ENCODE results near the gene UTS2R.

Gene UTS2R

DNA sequence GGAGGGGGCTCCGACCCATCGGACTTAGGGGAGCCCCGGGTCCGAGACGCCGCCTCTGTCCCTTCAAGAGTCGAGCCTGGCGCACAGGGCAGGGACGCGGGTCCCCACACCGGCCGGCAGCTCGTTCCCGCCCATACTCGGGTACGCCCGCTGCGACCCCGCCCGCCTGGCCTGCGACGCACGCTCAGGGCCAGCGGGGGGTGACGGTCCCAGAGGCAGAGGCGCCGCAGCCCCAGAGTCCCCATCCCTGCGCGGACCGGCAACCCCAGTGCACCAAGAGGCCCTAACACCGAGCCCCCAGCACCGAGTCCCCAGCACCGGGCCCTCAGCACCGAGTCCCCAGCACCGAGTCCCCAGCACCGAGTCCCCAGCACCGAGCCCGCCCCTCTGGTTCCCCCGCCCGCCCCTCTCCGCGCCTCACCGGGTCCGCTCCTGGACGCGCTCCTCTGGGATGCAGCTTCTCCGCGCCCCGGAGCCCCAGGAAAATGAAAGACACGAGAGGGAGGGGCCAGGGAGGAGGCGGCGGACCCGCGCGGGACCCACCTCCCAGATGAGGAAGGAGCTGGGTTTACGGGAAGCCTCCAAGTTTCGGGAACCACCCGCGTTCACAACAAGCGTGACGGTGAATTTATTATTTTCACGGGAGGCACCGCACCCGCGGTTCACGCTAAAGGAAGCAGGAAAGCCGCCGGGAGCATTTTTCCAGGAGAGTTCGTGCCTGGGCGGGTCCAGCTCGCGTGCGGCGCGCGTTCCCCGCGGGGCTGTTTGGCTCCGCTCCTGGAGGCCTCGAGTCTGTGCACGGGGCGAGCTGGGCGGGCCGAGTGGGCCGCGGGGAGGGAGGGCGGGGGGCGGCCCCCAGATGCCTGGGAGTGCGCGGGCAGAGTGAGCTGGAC lies 38.0 kb upstream of the UTS2R start, which contains the start of gene SECTM1 (continued):
- no peak for TF ChIP-seq GFI1B (tag by site-specific recombination; IDR thresholded peaks at IDR 0.05)
- no peak for TF ChIP-seq ZNF843 (tag by site-specific recombination; IDR thresholded peaks at IDR 0.05)
- TF ChIP-seq ZNF677 (tag by site-specific recombination; IDR thresholded peaks at IDR 0.05), result no peak
- TF ChIP-seq, protein P1, sequence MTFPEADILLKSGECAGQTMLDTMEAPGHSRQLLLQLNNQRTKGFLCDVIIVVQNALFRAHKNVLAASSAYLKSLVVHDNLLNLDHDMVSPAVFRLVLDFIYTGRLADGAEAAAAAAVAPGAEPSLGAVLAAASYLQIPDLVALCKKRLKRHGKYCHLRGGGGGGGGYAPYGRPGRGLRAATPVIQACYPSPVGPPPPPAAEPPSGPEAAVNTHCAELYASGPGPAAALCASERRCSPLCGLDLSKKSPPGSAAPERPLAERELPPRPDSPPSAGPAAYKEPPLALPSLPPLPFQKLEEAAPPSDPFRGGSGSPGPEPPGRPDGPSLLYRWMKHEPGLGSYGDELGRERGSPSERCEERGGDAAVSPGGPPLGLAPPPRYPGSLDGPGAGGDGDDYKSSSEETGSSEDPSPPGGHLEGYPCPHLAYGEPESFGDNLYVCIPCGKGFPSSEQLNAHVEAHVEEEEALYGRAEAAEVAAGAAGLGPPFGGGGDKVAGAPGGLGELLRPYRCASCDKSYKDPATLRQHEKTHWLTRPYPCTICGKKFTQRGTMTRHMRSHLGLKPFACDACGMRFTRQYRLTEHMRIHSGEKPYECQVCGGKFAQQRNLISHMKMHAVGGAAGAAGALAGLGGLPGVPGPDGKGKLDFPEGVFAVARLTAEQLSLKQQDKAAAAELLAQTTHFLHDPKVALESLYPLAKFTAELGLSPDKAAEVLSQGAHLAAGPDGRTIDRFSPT (tag by site-specific recombination; IDR thresholded peaks at IDR 0.05), result no peak
- TF ChIP-seq, protein P2, sequence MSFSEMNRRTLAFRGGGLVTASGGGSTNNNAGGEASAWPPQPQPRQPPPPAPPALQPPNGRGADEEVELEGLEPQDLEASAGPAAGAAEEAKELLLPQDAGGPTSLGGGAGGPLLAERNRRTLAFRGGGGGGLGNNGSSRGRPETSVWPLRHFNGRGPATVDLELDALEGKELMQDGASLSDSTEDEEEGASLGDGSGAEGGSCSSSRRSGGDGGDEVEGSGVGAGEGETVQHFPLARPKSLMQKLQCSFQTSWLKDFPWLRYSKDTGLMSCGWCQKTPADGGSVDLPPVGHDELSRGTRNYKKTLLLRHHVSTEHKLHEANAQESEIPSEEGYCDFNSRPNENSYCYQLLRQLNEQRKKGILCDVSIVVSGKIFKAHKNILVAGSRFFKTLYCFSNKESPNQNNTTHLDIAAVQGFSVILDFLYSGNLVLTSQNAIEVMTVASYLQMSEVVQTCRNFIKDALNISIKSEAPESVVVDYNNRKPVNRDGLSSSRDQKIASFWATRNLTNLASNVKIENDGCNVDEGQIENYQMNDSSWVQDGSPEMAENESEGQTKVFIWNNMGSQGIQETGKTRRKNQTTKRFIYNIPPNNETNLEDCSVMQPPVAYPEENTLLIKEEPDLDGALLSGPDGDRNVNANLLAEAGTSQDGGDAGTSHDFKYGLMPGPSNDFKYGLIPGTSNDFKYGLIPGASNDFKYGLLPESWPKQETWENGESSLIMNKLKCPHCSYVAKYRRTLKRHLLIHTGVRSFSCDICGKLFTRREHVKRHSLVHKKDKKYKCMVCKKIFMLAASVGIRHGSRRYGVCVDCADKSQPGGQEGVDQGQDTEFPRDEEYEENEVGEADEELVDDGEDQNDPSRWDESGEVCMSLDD (tag by site-specific recombination; IDR thresholded peaks at IDR 0.05), result no peak
- no peak for TF ChIP-seq GLI4 (tag by site-specific recombination; IDR thresholded peaks at IDR 0.05)
- TF ChIP-seq ZBTB20 (tag by site-specific recombination; IDR thresholded peaks at IDR 0.05), result no peak
- TF ChIP-seq ZNF174 (tag by site-specific recombination; IDR thresholded peaks at IDR 0.05), result no peak
- no peak for TF ChIP-seq ZNF48 (tag by site-specific recombination; IDR thresholded peaks at IDR 0.05)
- TF ChIP-seq ZNF777 (tag by site-specific recombination; IDR thresholded peaks at IDR 0.05; ENCODE audit: borderline replicate concordance), result no peak
- TF ChIP-seq, protein P3, sequence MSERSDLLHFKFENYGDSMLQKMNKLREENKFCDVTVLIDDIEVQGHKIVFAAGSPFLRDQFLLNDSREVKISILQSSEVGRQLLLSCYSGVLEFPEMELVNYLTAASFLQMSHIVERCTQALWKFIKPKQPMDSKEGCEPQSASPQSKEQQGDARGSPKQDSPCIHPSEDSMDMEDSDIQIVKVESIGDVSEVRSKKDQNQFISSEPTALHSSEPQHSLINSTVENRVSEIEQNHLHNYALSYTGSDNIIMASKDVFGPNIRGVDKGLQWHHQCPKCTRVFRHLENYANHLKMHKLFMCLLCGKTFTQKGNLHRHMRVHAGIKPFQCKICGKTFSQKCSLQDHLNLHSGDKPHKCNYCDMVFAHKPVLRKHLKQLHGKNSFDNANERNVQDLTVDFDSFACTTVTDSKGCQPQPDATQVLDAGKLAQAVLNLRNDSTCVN (tag by site-specific recombination; optimal IDR thresholded peaks at IDR 0.05), result peak; percentile 68
- TF ChIP-seq SP7 (tag by site-specific recombination; IDR thresholded peaks at IDR 0.05), result peak; percentile 23; the same call in 1 of the 2 replicates
- TF ChIP-seq ZNF776 (tag by site-specific recombination; IDR thresholded peaks at IDR 0.05; ENCODE audit: borderline replicate concordance), result no peak
- TF ChIP-seq ZNF544 (tag by site-specific recombination; IDR thresholded peaks at IDR 0.05), result no peak
- TF ChIP-seq, protein P4, sequence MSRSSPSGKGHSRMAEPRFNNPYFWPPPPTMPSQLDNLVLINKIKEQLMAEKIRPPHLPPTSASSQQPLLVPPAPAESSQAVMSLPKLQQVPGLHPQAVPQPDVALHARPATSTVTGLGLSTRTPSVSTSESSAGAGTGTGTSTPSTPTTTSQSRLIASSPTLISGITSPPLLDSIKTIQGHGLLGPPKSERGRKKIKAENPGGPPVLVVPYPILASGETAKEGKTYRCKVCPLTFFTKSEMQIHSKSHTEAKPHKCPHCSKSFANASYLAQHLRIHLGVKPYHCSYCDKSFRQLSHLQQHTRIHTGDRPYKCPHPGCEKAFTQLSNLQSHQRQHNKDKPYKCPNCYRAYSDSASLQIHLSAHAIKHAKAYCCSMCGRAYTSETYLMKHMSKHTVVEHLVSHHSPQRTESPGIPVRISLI (tag by site-specific recombination; IDR thresholded peaks at IDR 0.05), result no peak
- no peak for TF ChIP-seq ZNF19 (tag by site-specific recombination; IDR thresholded peaks at IDR 0.05; ENCODE audit: low read depth)
- no peak for TF ChIP-seq ZNF391 (tag by site-specific recombination; IDR thresholded peaks at IDR 0.05; ENCODE audit: borderline replicate concordance, low read depth)
- no peak for TF ChIP-seq ZFHX2 (tag by site-specific recombination; conservative IDR thresholded peaks at IDR 0.05)
- TF ChIP-seq, protein P5, sequence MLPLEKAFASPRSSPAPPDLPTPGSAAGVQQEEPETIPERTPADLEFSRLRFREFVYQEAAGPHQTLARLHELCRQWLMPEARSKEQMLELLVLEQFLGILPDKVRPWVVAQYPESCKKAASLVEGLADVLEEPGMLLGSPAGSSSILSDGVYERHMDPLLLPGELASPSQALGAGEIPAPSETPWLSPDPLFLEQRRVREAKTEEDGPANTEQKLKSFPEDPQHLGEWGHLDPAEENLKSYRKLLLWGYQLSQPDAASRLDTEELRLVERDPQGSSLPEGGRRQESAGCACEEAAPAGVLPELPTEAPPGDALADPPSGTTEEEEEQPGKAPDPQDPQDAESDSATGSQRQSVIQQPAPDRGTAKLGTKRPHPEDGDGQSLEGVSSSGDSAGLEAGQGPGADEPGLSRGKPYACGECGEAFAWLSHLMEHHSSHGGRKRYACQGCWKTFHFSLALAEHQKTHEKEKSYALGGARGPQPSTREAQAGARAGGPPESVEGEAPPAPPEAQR (tag by site-specific recombination; IDR thresholded peaks at IDR 0.05), result no peak
- no peak for TF ChIP-seq ZNF169 (tag by site-specific recombination; IDR thresholded peaks at IDR 0.05)
- TF ChIP-seq, protein P6, sequence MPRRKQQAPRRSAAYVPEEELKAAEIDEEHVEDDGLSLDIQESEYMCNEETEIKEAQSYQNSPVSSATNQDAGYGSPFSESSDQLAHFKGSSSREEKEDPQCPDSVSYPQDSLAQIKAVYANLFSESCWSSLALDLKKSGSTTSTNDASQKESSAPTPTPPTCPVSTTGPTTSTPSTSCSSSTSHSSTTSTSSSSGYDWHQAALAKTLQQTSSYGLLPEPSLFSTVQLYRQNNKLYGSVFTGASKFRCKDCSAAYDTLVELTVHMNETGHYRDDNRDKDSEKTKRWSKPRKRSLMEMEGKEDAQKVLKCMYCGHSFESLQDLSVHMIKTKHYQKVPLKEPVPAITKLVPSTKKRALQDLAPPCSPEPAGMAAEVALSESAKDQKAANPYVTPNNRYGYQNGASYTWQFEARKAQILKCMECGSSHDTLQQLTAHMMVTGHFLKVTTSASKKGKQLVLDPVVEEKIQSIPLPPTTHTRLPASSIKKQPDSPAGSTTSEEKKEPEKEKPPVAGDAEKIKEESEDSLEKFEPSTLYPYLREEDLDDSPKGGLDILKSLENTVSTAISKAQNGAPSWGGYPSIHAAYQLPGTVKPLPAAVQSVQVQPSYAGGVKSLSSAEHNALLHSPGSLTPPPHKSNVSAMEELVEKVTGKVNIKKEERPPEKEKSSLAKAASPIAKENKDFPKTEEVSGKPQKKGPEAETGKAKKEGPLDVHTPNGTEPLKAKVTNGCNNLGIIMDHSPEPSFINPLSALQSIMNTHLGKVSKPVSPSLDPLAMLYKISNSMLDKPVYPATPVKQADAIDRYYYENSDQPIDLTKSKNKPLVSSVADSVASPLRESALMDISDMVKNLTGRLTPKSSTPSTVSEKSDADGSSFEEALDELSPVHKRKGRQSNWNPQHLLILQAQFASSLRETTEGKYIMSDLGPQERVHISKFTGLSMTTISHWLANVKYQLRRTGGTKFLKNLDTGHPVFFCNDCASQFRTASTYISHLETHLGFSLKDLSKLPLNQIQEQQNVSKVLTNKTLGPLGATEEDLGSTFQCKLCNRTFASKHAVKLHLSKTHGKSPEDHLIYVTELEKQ (tag by site-specific recombination; IDR thresholded peaks at IDR 0.05; ENCODE audit: borderline replicate concordance), result no peak
- no peak for TF ChIP-seq ZNF16 (tag by site-specific recombination; IDR thresholded peaks at IDR 0.05; ENCODE audit: low read depth)
- no peak for TF ChIP-seq ZNF791 (tag by site-specific recombination; IDR thresholded peaks at IDR 0.05)
- TF ChIP-seq, protein P7, sequence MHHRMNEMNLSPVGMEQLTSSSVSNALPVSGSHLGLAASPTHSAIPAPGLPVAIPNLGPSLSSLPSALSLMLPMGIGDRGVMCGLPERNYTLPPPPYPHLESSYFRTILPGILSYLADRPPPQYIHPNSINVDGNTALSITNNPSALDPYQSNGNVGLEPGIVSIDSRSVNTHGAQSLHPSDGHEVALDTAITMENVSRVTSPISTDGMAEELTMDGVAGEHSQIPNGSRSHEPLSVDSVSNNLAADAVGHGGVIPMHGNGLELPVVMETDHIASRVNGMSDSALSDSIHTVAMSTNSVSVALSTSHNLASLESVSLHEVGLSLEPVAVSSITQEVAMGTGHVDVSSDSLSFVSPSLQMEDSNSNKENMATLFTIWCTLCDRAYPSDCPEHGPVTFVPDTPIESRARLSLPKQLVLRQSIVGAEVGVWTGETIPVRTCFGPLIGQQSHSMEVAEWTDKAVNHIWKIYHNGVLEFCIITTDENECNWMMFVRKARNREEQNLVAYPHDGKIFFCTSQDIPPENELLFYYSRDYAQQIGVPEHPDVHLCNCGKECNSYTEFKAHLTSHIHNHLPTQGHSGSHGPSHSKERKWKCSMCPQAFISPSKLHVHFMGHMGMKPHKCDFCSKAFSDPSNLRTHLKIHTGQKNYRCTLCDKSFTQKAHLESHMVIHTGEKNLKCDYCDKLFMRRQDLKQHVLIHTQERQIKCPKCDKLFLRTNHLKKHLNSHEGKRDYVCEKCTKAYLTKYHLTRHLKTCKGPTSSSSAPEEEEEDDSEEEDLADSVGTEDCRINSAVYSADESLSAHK (tag by site-specific recombination; IDR thresholded peaks at IDR 0.05), result 0 out of 2 replicates have a peak, but pooled peaks have one; percentile 18
